Thymus (tissue), 11 donors: ENCODE measurements around the gene CAMKMT. TPM values are rescaled to one million over a fixed set of nuclear protein-coding genes. Genes with fewer than 3 reads are reported as not detected.

ENCODE experiments used
- DNase-seq, 9 donors: peaks; one replicate each; pipeline ENCODE4 v3.0.0-alpha.2; 2013; ENCODE audit warnings: low spot score in 9 of 9, low read depth in 6 of 9, missing footprints in 1 of 9
- H3K27ac ChIP-seq, 2 donors: one replicate each; pipeline ENCODE4 v1.5.1; 2013; ENCODE audit warnings: control low read depth in 1 of 2, low read depth in 1 of 2, low read length in 1 of 2, mild to moderate bottlenecking in 1 of 2, moderate library complexity in 1 of 2
- H3K27me3 ChIP-seq, 2 donors: one replicate each; pipeline ENCODE4 v1.5.1; 2013; ENCODE audit warnings: low read length in 1 of 2; ENCODE audit not compliant: control insufficient read depth in 2 of 2, insufficient read depth in 1 of 2
- H3K36me3 ChIP-seq, 2 donors: one replicate each; pipeline ENCODE4 v1.5.1; 2013; ENCODE audit warnings: low read length in 1 of 2, mild to moderate bottlenecking in 1 of 2, moderate library complexity in 1 of 2; ENCODE audit not compliant: control insufficient read depth in 2 of 2, insufficient read depth in 2 of 2
- H3K4me1 ChIP-seq, 2 donors: one replicate each; pipeline ENCODE4 v1.5.1; 2013; ENCODE audit warnings: low read length in 2 of 2; ENCODE audit not compliant: control insufficient read depth in 2 of 2, insufficient read depth in 2 of 2
- H3K4me3 ChIP-seq, 2 donors: one replicate each; pipeline ENCODE4 v1.5.1; 2013; ENCODE audit warnings: low read length in 2 of 2, control low read depth in 1 of 2, mild to moderate bottlenecking in 1 of 2
- H3K9me3 ChIP-seq, 2 donors: one replicate each; pipeline ENCODE4 v1.5.1; 2013; ENCODE audit warnings: low read length in 1 of 2, mild to moderate bottlenecking in 1 of 2; ENCODE audit not compliant: control insufficient read depth in 2 of 2, insufficient read depth in 1 of 2
- WGBS: extraction: QIAGEN DNeasy Blood & Tissue Kit; methylation state at CpG from one replicate; pipeline ENCODE4 v1.1.7; 2013; 5-methylcytosine and 5-hydroxymethylcytosine counted together
- polyA plus RNA-seq: library from polyadenylated mRNA; stranded (reverse); fragments of 200-250 nt; gene quantifications from one replicate; pipeline ENCODE4 v1.2.3, GENCODE V29; 2013
- total RNA-seq: library from RNA; stranded (reverse); fragments of 120-200 nt; gene quantifications from one replicate; pipeline ENCODE4 v1.2.4, GENCODE V29; 2013
- donor health status: healthy.

The CAMKMT gene
- total and polyA plus RNA-seq, 2 donors = 7.0 to 7.4 TPM

DNA sequence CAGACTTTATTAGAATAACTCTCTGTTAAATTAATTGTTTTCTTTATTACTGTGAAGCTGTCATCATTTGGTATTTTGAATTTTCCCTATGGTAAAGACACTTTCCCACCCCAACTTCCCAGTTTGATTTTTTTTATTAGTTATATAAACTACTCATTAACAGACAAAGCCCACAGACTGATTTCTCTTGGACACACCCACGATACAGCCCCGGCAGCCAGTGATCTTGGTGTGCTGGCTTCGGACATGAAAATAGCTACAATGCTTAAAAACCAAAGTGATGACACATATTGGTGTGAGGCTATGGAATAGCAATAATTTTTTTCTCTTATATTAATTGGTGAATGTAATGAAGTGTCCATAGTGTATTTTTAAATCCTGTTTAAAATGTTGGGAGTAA lies 354.4 kb downstream of the CAMKMT start:
- no peak overlapping the region for H3K4me3 ChIP-seq
- H3K36me3 ChIP-seq = no peaks in the 10 kb centered on the region
- 96% methylated on average over 3 of the region's 3 CpGs for WGBS
- no peaks in the 10 kb centered on the region for H3K27me3 ChIP-seq
- DNase-seq = no peak
- H3K27ac ChIP-seq = no peak overlapping the region
- no peaks in the 10 kb centered on the region for H3K4me1 ChIP-seq
- H3K9me3 ChIP-seq = no peaks in the 10 kb centered on the region

GRCh38 chr2:44718431-44718830 lies 356.7 kb downstream of the CAMKMT start:
- no peak overlapping the region for H3K27ac ChIP-seq
- WGBS = 97% methylated on average over 3 of the region's 3 CpGs
- no peaks in the 10 kb centered on the region for H3K4me1 ChIP-seq
- H3K36me3 ChIP-seq = no peaks in the 10 kb centered on the region
- no peak for DNase-seq
- H3K9me3 ChIP-seq = no peaks in the 10 kb centered on the region
- H3K27me3 ChIP-seq = no peaks in the 10 kb centered on the region
- H3K4me3 ChIP-seq = no peak overlapping the region

- Histone ChIP-seq H3K27me3 (no peaks in the 10 kb centered on the region), H3K9me3 (no peaks in the 10 kb centered on the region), H3K36me3 (no peaks in the 10 kb centered on the region), H3K4me3 (no peak overlapping the region), H3K27ac (no peak overlapping the region), H3K4me1 (no peaks in the 10 kb centered on the region)
- no peak for DNase-seq
- WGBS = 99% methylated on average over 2 of the region's 2 CpGs
Measured at GRCh38 chr2:44719562-44719961, 357.8 kb downstream of the CAMKMT start.

DNA sequence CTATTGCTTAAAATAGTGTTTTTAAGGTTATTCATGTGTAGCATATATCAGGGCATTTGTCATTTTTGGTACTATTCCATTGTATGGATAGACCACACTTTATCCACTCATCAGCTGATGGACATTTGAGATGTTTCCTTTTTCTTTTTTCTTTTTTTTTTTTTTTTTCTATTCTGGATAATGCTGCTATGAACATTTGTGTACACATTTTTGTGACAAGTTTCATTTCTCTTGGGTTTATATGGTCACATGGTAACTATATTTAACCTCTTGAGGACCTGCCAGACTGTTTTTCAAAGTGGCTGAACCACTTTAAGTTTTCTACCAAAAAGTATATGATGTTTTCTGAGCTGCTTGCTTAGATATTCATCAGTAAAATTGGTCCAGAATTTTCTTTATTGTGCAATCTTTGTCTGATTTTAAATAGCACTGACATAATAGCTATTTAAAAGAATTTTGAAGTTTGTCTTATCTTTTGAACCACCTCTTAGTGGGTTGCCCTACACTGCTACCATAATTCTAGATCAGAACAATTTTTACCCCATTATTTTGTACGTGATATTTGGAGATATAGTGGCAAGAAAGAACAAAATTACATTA lies 360.4 kb downstream of the CAMKMT start:
- 89% methylated on average over 1 of the region's 1 CpG for WGBS
- Histone ChIP-seq H3K27me3 (no peaks in the 10 kb centered on the region), H3K9me3 (no peaks in the 10 kb centered on the region), H3K27ac (no peak overlapping the region), H3K36me3 (no peaks in the 10 kb centered on the region), H3K4me1 (no peaks in the 10 kb centered on the region), H3K4me3 (no peak overlapping the region)
- DNase-seq = no peak

GRCh38 chr2:44723921-44724320 lies 362.2 kb downstream of the CAMKMT start:
- 99% methylated on average over 3 of the region's 3 CpGs for WGBS
- H3K4me3 ChIP-seq = no peak overlapping the region

GRCh38 chr2:44730593-44730992 lies 368.8 kb downstream of the CAMKMT start:
- Histone ChIP-seq H3K27me3 (no peaks in the 10 kb centered on the region), H3K4me1 (no peaks in the 10 kb centered on the region), H3K9me3 (no peaks in the 10 kb centered on the region), H3K4me3 (no peak overlapping the region), H3K27ac (no peak overlapping the region), H3K36me3 (no peaks in the 10 kb centered on the region)
- DNase-seq = no peak

More at GRCh38 chr2:44723921-44724320, 362.2 kb downstream of the CAMKMT start:
- H3K27ac ChIP-seq = no peak overlapping the region
- H3K9me3 ChIP-seq = no peaks in the 10 kb centered on the region
- no peak for DNase-seq
- H3K4me1 ChIP-seq = no peaks in the 10 kb centered on the region
- H3K36me3 ChIP-seq = no peaks in the 10 kb centered on the region
- H3K27me3 ChIP-seq = no peaks in the 10 kb centered on the region

DNA sequence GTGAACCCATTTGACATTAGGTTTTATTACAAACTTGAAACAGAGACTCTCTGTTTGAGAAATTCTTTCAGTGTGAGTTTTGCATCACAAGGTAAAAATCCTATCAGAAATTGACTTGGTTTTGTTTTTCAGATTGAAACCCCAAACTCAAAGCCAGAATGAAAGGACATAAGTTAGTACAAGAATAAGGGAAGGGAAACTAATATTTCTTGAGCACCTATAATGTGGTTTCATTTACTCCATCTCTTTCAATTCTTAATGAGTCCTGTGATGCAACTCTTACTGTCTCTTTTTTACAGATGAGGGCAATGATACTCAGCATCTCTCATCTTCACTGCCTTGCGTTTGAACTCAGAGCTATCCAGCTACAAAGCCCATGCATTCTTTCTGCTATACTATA lies 369.8 kb downstream of the CAMKMT start:
- WGBS = 100% methylated on average over 1 of the region's 1 CpG
- H3K4me1 ChIP-seq = no peaks in the 10 kb centered on the region

GRCh38 chr2:44736270-44736942 lies 374.7 kb downstream of the CAMKMT start:
- WGBS = 93% methylated on average over 3 of the region's 3 CpGs
- Histone ChIP-seq H3K4me1 (no peaks in the 10 kb centered on the region), H3K27ac (no peak overlapping the region)

More for the DNA sequence above, 369.8 kb downstream of the CAMKMT start:
- Histone ChIP-seq H3K36me3 (no peaks in the 10 kb centered on the region), H3K9me3 (no peaks in the 10 kb centered on the region), H3K4me3 (no peak overlapping the region), H3K27me3 (no peaks in the 10 kb centered on the region), H3K27ac (no peak overlapping the region)
- no peak for DNase-seq

GRCh38 chr2:44740678-44741077 lies 378.9 kb downstream of the CAMKMT start:
- 60% methylated on average over 1 of the region's 1 CpG for WGBS
- no peak for DNase-seq

More at GRCh38 chr2:44736270-44736942, 374.7 kb downstream of the CAMKMT start:
- no peaks in the 10 kb centered on the region for H3K9me3 ChIP-seq
- no peak for DNase-seq
- H3K36me3 ChIP-seq = no peaks in the 10 kb centered on the region
- H3K4me3 ChIP-seq = no peak overlapping the region
- no peaks in the 10 kb centered on the region for H3K27me3 ChIP-seq

More at GRCh38 chr2:44740678-44741077, 378.9 kb downstream of the CAMKMT start:
- no peaks in the 10 kb centered on the region for H3K4me1 ChIP-seq
- no peaks in the 10 kb centered on the region for H3K9me3 ChIP-seq
- no peak overlapping the region for H3K4me3 ChIP-seq
- H3K36me3 ChIP-seq = no peaks in the 10 kb centered on the region
- no peak overlapping the region for H3K27ac ChIP-seq
- H3K27me3 ChIP-seq = no peaks in the 10 kb centered on the region
